H1 (cell line): ENCODE measurements around the gene ATP11A. TPM values are rescaled to one million over a fixed set of nuclear protein-coding genes. Genes with fewer than 3 reads are reported as not detected.

ENCODE experiments used
- CTCF ChIA-PET: fragments of 300-600 bp; sonication (Branson Sonifier 250); formaldehyde crosslinking; loops from one replicate; lab custom pipeline; 2021; ENCODE audit not compliant: partially characterized antibody; lab: Charles Lee
- POLR2A ChIA-PET: fragments of 300-600 bp; sonication (Branson Sonifier 250); formaldehyde crosslinking; loops from one replicate; lab custom pipeline; 2021; ENCODE audit warnings: inconsistent platforms; ENCODE audit not compliant: partially characterized antibody; lab: Charles Lee
- DNase-seq, 2 experiments: peaks; one replicate each; pipeline versions ENCODE4 v3.0.0 to v3.0.0-alpha.2; 2010 to 2022; ENCODE audit warnings: low spot score in 2 of 2, low read depth in 1 of 2, mixed read lengths in 1 of 2
- FAIRE-seq: peaks from 2 replicates; lab custom pipeline; 2011; peaks lifted over from hg19 to GRCh38; lab: Jason Lieb, UNC
- H2AFZ ChIP-seq: 2 replicates; pipeline ENCODE4 v1.8.1; 2012; ENCODE audit warnings: low read length, inconsistent platforms
- H2AK5ac ChIP-seq: 2 replicates; pipeline ENCODE4 v1.6.1; 2013; ENCODE audit warnings: low read depth, low read length
- H2BK120ac ChIP-seq: replicated peaks from 2 replicates; pipeline ENCODE3; 2013; ENCODE audit warnings: low read depth, low read length, inconsistent platforms
- H2BK12ac ChIP-seq: 2 replicates; pipeline ENCODE4 v1.6.1; 2013; ENCODE audit warnings: low read depth, low read length
- H2BK15ac ChIP-seq: 2 replicates; pipeline ENCODE4 v1.6.1; 2013; ENCODE audit warnings: low read length
- H2BK20ac ChIP-seq: 2 replicates; pipeline ENCODE4 v1.6.1; 2013; ENCODE audit warnings: low read length
- H2BK5ac ChIP-seq: 2 replicates; pipeline ENCODE4 v1.6.1; 2013; ENCODE audit warnings: low read depth, low read length
- H3K14ac ChIP-seq: 2 replicates; pipeline ENCODE4 v1.6.1; 2013; ENCODE audit warnings: inconsistent platforms; ENCODE audit not compliant: insufficient read length
- H3K18ac ChIP-seq: 2 replicates; pipeline ENCODE4 v1.6.1; 2013; ENCODE audit warnings: low read length; ENCODE audit errors: extremely low read depth
- H3K23ac ChIP-seq: 2 replicates; pipeline ENCODE4 v1.6.1; 2013; ENCODE audit warnings: inconsistent platforms; ENCODE audit not compliant: insufficient read length
- H3K23me2 ChIP-seq: 2 replicates; pipeline ENCODE4 v1.6.1; 2013; ENCODE audit warnings: low read depth, low read length
- H3K27ac ChIP-seq: 2 replicates; pipeline ENCODE4 v1.6.1; 2011; ENCODE audit warnings: low read depth, low read length, inconsistent platforms
- H3K27me3 ChIP-seq, 4 experiments: replicated peaks in 1 of 4; 1 replicate in 1 of 4; 2 replicates in 3 of 4; pipeline versions ENCODE4 v1.6.1 to v1.8.1; 2011 to 2013; ENCODE audit warnings: low read length in 3 of 4, mild to moderate bottlenecking in 3 of 4, inconsistent platforms in 2 of 4, mixed read lengths in 2 of 4, moderate library complexity in 1 of 4; ENCODE audit not compliant: control insufficient read depth in 3 of 4, insufficient read depth in 3 of 4; ENCODE audit errors: extremely low read depth in 1 of 4
- H3K36me3 ChIP-seq, 4 experiments: 2 replicates each; pipeline versions ENCODE4 v1.6.1 to v1.8.1; 2011 to 2013; ENCODE audit warnings: mild to moderate bottlenecking in 4 of 4, low read length in 3 of 4, moderate library complexity in 2 of 4, control low read depth in 1 of 4, inconsistent platforms in 1 of 4; ENCODE audit not compliant: insufficient read depth in 4 of 4, control insufficient read depth in 2 of 4
- H3K4ac ChIP-seq: replicated peaks from 2 replicates; pipeline ENCODE3; 2013; ENCODE audit warnings: low read length, low read depth, mixed read lengths, inconsistent platforms; ENCODE audit not compliant: insufficient read length
- H3K4me1 ChIP-seq, 4 experiments: replicated peaks in 1 of 4; 1 replicate in 1 of 4; 2 replicates in 3 of 4; pipeline versions ENCODE4 v1.6.1 to v1.8.1; 2011 to 2013; ENCODE audit warnings: low read length in 3 of 4, inconsistent platforms in 2 of 4, mixed read lengths in 1 of 4; ENCODE audit not compliant: insufficient read depth in 4 of 4, control insufficient read depth in 3 of 4
- H3K4me2 ChIP-seq, 2 experiments: 2 replicates each; pipeline versions ENCODE4 v1.6.1 to v1.8.1; 2011 to 2013; ENCODE audit warnings: low read depth in 2 of 2, low read length in 2 of 2, control low read depth in 1 of 2, inconsistent platforms in 1 of 2, mild to moderate bottlenecking in 1 of 2; ENCODE audit not compliant: insufficient read depth in 1 of 2
- H3K4me3 ChIP-seq, 4 experiments: fragments of 200-600, 300-600 bp in 1 of 4; sonication (generic), shearing (Covaris generic), sonication (Bioruptor Twin) in 1 of 4; 2 replicates each; pipeline versions ENCODE4 v1.5.1 to v1.8.1; 2011 to 2016; ENCODE audit warnings: low read length in 4 of 4, low read depth in 3 of 4, control low read depth in 2 of 4, inconsistent platforms in 2 of 4, mild to moderate bottlenecking in 2 of 4, mixed read lengths in 1 of 4, moderate library complexity in 1 of 4; ENCODE audit not compliant: insufficient read depth in 2 of 4; ENCODE audit errors: extremely low read depth in 1 of 4
- H3K56ac ChIP-seq: replicated peaks from 2 replicates; pipeline ENCODE3; 2013; ENCODE audit warnings: low read depth, mild to moderate bottlenecking, mixed read lengths, low read length, inconsistent platforms; ENCODE audit not compliant: insufficient read length
- H3K79me1 ChIP-seq: 2 replicates; pipeline ENCODE4 v1.6.1; 2013; ENCODE audit warnings: low read depth, low read length, control low read depth
- H3K79me2 ChIP-seq, 2 experiments: 2 replicates each; pipeline versions ENCODE4 v1.6.1 to v1.8.1; 2012 to 2013; ENCODE audit warnings: low read length in 2 of 2, mild to moderate bottlenecking in 2 of 2, inconsistent platforms in 1 of 2; ENCODE audit not compliant: insufficient read depth in 2 of 2, control insufficient read depth in 1 of 2
- H3K9ac ChIP-seq, 4 experiments: replicated peaks in 1 of 4; 1 replicate in 1 of 4; 2 replicates in 3 of 4; pipeline versions ENCODE4 v1.6.1 to v1.8.1; 2011 to 2013; ENCODE audit warnings: low read depth in 3 of 4, low read length in 3 of 4, control low read depth in 2 of 4, mild to moderate bottlenecking in 2 of 4, moderate library complexity in 2 of 4, inconsistent platforms in 1 of 4; ENCODE audit errors: extremely low read depth in 1 of 4
- H3K9me3 ChIP-seq, 2 experiments: 2 replicates each; pipeline versions ENCODE4 v1.6.1 to v1.8.1; 2012 to 2013; ENCODE audit warnings: mild to moderate bottlenecking in 2 of 2, moderate library complexity in 2 of 2, control low read depth in 1 of 2, inconsistent platforms in 1 of 2, low read depth in 1 of 2, low read length in 1 of 2, mixed read lengths in 1 of 2; ENCODE audit not compliant: insufficient read depth in 2 of 2
- H4K20me1 ChIP-seq, 2 experiments: replicated peaks in 1 of 2; 2 replicates each; pipeline versions ENCODE3 to v1.8.1; 2011 to 2013; ENCODE audit warnings: inconsistent platforms in 2 of 2, low read length in 2 of 2, mild to moderate bottlenecking in 1 of 2; ENCODE audit not compliant: insufficient read depth in 2 of 2, control insufficient read depth in 1 of 2
- H4K5ac ChIP-seq: 2 replicates; pipeline ENCODE4 v1.6.1; 2013; ENCODE audit warnings: low read length, low read depth, mixed read lengths, inconsistent platforms; ENCODE audit not compliant: insufficient read length
- H4K8ac ChIP-seq: 2 replicates; pipeline ENCODE4 v1.8.0; 2013; ENCODE audit warnings: mild to moderate bottlenecking, moderate library complexity, low read length, inconsistent platforms; ENCODE audit not compliant: insufficient read depth; ENCODE audit errors: extremely low read depth
- H4K91ac ChIP-seq: replicated peaks from 2 replicates; pipeline ENCODE3; 2013; ENCODE audit warnings: low read length, mixed read lengths, inconsistent platforms; ENCODE audit not compliant: insufficient read length
- ASH2L ChIP-seq: fragments of 200-600, 300-600 bp; sonication (generic); IDR thresholded peaks from one replicate; pipeline ENCODE4 v1.7.1; 2017; ENCODE audit warnings: low read length
- CBX5 ChIP-seq: fragments of 300-800, 300-1000 bp; sonication (generic); IDR thresholded peaks from 2 replicates; pipeline ENCODE4 v1.7.1; 2016; ENCODE audit warnings: antibody characterized with exemption, low read length, low read depth
- E2F6 ChIP-seq: IDR thresholded peaks from 2 replicates; pipeline ENCODE4 v1.6.1; 2012; ENCODE audit warnings: inconsistent platforms
- MAX ChIP-seq: IDR thresholded peaks from 2 replicates; pipeline ENCODE4 v1.6.1; 2012; ENCODE audit warnings: inconsistent platforms
- NANOG ChIP-seq: IDR thresholded peaks from 2 replicates; pipeline ENCODE4 v1.6.1; 2011; ENCODE audit warnings: low read length, low read depth, mild to moderate bottlenecking, inconsistent platforms; ENCODE audit not compliant: insufficient read depth, poor library complexity, severe bottlenecking
- NRF1 ChIP-seq: IDR thresholded peaks from 2 replicates; pipeline ENCODE4 v1.6.1; 2011; ENCODE audit warnings: mild to moderate bottlenecking, low read depth, low read length, improper control_type of control experiment
- POLR2AphosphoS5 ChIP-seq: IDR thresholded peaks from 2 replicates; pipeline ENCODE4 v1.6.1; 2011; ENCODE audit warnings: low read depth, low read length
- POU5F1 ChIP-seq: IDR thresholded peaks from 2 replicates; pipeline ENCODE4 v1.6.1; 2011; ENCODE audit warnings: low read depth, mild to moderate bottlenecking, low read length, moderate library complexity
- RFX5 ChIP-seq: IDR thresholded peaks from 2 replicates; pipeline ENCODE4 v1.6.1; 2011; ENCODE audit warnings: low read depth, low read length, improper control_type of control experiment, borderline replicate concordance
- SP1 ChIP-seq: IDR thresholded peaks from 2 replicates; pipeline ENCODE4 v1.6.1; 2011; ENCODE audit warnings: low read depth, low read length
- SP2 ChIP-seq: IDR thresholded peaks from 2 replicates; pipeline ENCODE4 v1.6.1; 2012; ENCODE audit warnings: mild to moderate bottlenecking, low read length, inconsistent platforms
- SP4 ChIP-seq: IDR thresholded peaks from 2 replicates; pipeline ENCODE4 v1.6.1; 2012; ENCODE audit warnings: low read length, inconsistent platforms
- SRF ChIP-seq: IDR thresholded peaks from 2 replicates; pipeline ENCODE4 v1.6.1; 2011; ENCODE audit warnings: mild to moderate bottlenecking, low read depth, low read length, moderate library complexity
- ZNF274 ChIP-seq: IDR thresholded peaks from 2 replicates; pipeline ENCODE4 v1.7.0; 2012; ENCODE audit warnings: low read length, borderline replicate concordance; ENCODE audit errors: extremely low read depth
- WGBS, 2 experiments: shearing (Covaris generic) in 1 of 2; methylation state at CpG; one replicate each; pipeline versions ENCODE4 v1.1.6 to v1.1.7; 2013 to 2015; ENCODE audit warnings: low lambda C conversion rate in 2 of 2, mixed read lengths in 2 of 2, inconsistent platforms in 1 of 2, low coverage in 1 of 2, missing lambda C conversion rate in 1 of 2; ENCODE audit not compliant: insufficient replicate concordance in 2 of 2, insufficient coverage in 1 of 2, insufficient read length in 1 of 2; ENCODE audit errors: extremely low coverage in 1 of 2, missing lambda C conversion rate in 1 of 2; 5-methylcytosine and 5-hydroxymethylcytosine counted together
- polyA plus RNA-seq, 7 experiments: library from polyadenylated mRNA; depleted of rRNA in 3 of 7; stranded (reverse) in 5 of 7; unstranded in 2 of 7; fragments of >200 nt in 5 of 7; fragments of 200-250 nt in 2 of 7; gene quantifications; 1 replicate in 5 of 7; 2 replicates in 1 of 7; 4 replicates in 1 of 7; pipeline versions ENCODE4 v1.2.1 to v1.2.3, GENCODE V29; 2011 to 2013; ENCODE audit warnings: missing spikeins in 2 of 7, mixed read lengths in 2 of 7
- total RNA-seq: library from RNA; stranded (reverse); fragmentation: NEBNext Ultra II Directional; extraction: Animal tissue kit (Norgen Biotek cat#: 25700); gene quantifications from 2 replicates; pipeline ENCODE4 v1.2.1, GENCODE V29; 2021

ATP11A gene
- total and polyA plus RNA-seq, 2 of the 8 experiments (the other 6 are each of a cell fraction or from before 2014, with no cell fraction given) = 28.8 to 72.9 TPM

- Histone ChIP-seq H3K36me3 (no peaks in the 10 kb centered on the region; a peak in 1 of 8 replicates), H4K5ac (no peak overlapping the region), H3K9me3 (no peaks in the 10 kb centered on the region), H3K4ac (no peak overlapping the region), H2BK5ac (no peak overlapping the region), H3K4me3 (no peak overlapping the region), H3K4me2 (no peak overlapping the region), H3K18ac (no peak overlapping the region), H2AK5ac (0 out of 2 replicates have a peak overlapping the region, but pooled peaks have one; percentile 17), H2BK15ac (no peak overlapping the region), H4K20me1 (peaks cover 0 to 3% of the 10 kb centered on the region in 2 experiments), H3K27me3 (peaks cover 0 to 4% (median 0%) of the 10 kb centered on the region in 4 experiments; a peak in 3 of 7 replicates), H4K8ac (no peak overlapping the region), H3K4me1 (peaks cover 0 to 7% (median 1%) of the 10 kb centered on the region in 4 experiments; a peak in 2 of 7 replicates), H3K23ac (no peak overlapping the region), H3K79me1 (no peaks in the 10 kb centered on the region), H2AFZ (no peak overlapping the region), H3K27ac (no peak overlapping the region), H3K79me2 (no peaks in the 10 kb centered on the region), H2BK12ac (no peak overlapping the region), H4K91ac (no peak overlapping the region), H3K23me2 (peaks cover 10% of the 10 kb centered on the region; the same call in 1 of the 2 replicates), H2BK120ac (no peak overlapping the region), H3K56ac (no peak overlapping the region), H3K9ac (no peak overlapping the region), H3K14ac (no peak overlapping the region), H2BK20ac (no peak overlapping the region)
- POLR2A ChIA-PET = no interaction called here
- FAIRE-seq (no peak), DNase-seq (no peak)
- 87% methylated on average over 9 of the region's 9 CpGs; no CpG with 5 or more reads in 1 of the 2 experiments for WGBS, 2 experiments
- CTCF ChIA-PET = interaction anchor here (0.6 to 1.2 kb wide), 3 partner anchors 20 to 161 kb away, joined by 3 to 4 read pairs (median 3); no protein-coding TSS in a partner anchor
- TF ChIP-seq POLR2AphosphoS5 (no peak), SP4 (no peak), POU5F1 (no peak), ZNF274 (no peak), CBX5 (no peak), E2F6 (no peak), SP1 (no peak), SP2 (no peak), RFX5 (no peak), NANOG (no peak), SRF (no peak), NRF1 (no peak), ASH2L (no peak), MAX (no peak)
Observed at GRCh38 chr13:112670864-112671263, 19.0 kb upstream of the ATP11A start.
